H9 (cell line): ENCODE data around the gene DCXR. TPM values are rescaled to one million over a fixed set of nuclear protein-coding genes. Genes with fewer than 3 reads are reported as not detected.

ENCODE experiments used
- DNase-seq: peaks from one replicate; pipeline ENCODE4 v3.0.0-alpha.2; 2017
- H2AFZ ChIP-seq: one replicate; pipeline ENCODE4 v1.6.1; 2013; ENCODE audit warnings: mild to moderate bottlenecking, low read length, control low read depth, moderate library complexity
- H2AK5ac ChIP-seq: 2 replicates; pipeline ENCODE4 v1.6.1; 2013; ENCODE audit warnings: low read length, control low read depth, mixed read lengths; ENCODE audit not compliant: insufficient read length
- H2BK120ac ChIP-seq: one replicate; pipeline ENCODE4 v1.6.1; 2013; ENCODE audit warnings: low read depth, mild to moderate bottlenecking, low read length, control low read depth, inconsistent platforms; ENCODE audit not compliant: poor library complexity, severe bottlenecking
- H2BK12ac ChIP-seq: 2 replicates; pipeline ENCODE4 v1.6.1; 2013; ENCODE audit warnings: low read length, control low read depth, mixed read lengths, low read depth; ENCODE audit not compliant: insufficient read length
- H2BK15ac ChIP-seq: 2 replicates; pipeline ENCODE4 v1.6.1; 2013; ENCODE audit warnings: low read depth, low read length, control low read depth
- H2BK20ac ChIP-seq: one replicate; pipeline ENCODE4 v1.6.1; 2013; ENCODE audit warnings: low read depth, mild to moderate bottlenecking, low read length, control low read depth, inconsistent platforms; ENCODE audit not compliant: poor library complexity, severe bottlenecking
- H2BK5ac ChIP-seq: 2 replicates; pipeline ENCODE4 v1.6.1; 2013; ENCODE audit warnings: low read length, control low read depth, mixed read lengths; ENCODE audit not compliant: insufficient read length
- H3K14ac ChIP-seq: 2 replicates; pipeline ENCODE4 v1.6.1; 2013; ENCODE audit warnings: low read length, control low read depth; ENCODE audit not compliant: insufficient read depth
- H3K18ac ChIP-seq: 2 replicates; pipeline ENCODE4 v1.6.1; 2013; ENCODE audit warnings: low read depth, mild to moderate bottlenecking, mixed read lengths, low read length, control low read depth; ENCODE audit not compliant: insufficient read length
- H3K23ac ChIP-seq: 2 replicates; pipeline ENCODE4 v1.6.1; 2013; ENCODE audit warnings: low read length, control low read depth, mixed read lengths, low read depth; ENCODE audit not compliant: insufficient read length
- H3K23me2 ChIP-seq: 2 replicates; pipeline ENCODE4 v1.6.1; 2013; ENCODE audit warnings: low read depth, mild to moderate bottlenecking, mixed read lengths, low read length, control low read depth; ENCODE audit not compliant: insufficient read length, poor library complexity, severe bottlenecking
- H3K27ac ChIP-seq: 2 replicates; pipeline ENCODE4 v1.5.1; 2013; ENCODE audit warnings: low read length, control low read depth, mixed read lengths, low read depth; ENCODE audit not compliant: insufficient read length
- H3K27me3 ChIP-seq: 2 replicates; pipeline ENCODE4 v1.6.1; 2013; ENCODE audit warnings: low read length, control low read depth, inconsistent platforms; ENCODE audit not compliant: insufficient read depth
- H3K4ac ChIP-seq: 2 replicates; pipeline ENCODE4 v1.6.1; 2013; ENCODE audit warnings: low read depth, mild to moderate bottlenecking, control low read depth, inconsistent platforms, low read length, moderate library complexity
- H3K4me1 ChIP-seq: 2 replicates; pipeline ENCODE4 v1.6.1; 2013; ENCODE audit warnings: low read length, control low read depth, inconsistent platforms; ENCODE audit not compliant: insufficient read depth
- H3K4me2 ChIP-seq: 2 replicates; pipeline ENCODE4 v1.6.1; 2013; ENCODE audit warnings: low read length, control low read depth, mixed read lengths; ENCODE audit not compliant: insufficient read length, insufficient read depth
- H3K56ac ChIP-seq: 2 replicates; pipeline ENCODE4 v1.6.1; 2013; ENCODE audit warnings: low read depth, mild to moderate bottlenecking, mixed read lengths, low read length, control low read depth; ENCODE audit not compliant: insufficient read length
- H3K79me1 ChIP-seq: 2 replicates; pipeline ENCODE4 v1.6.1; 2013; ENCODE audit warnings: low read depth, mild to moderate bottlenecking, moderate library complexity, low read length, control low read depth, inconsistent platforms; ENCODE audit not compliant: insufficient read depth, poor library complexity, severe bottlenecking
- H3K79me2 ChIP-seq: 2 replicates; pipeline ENCODE4 v1.6.1; 2013; ENCODE audit warnings: low read length, control low read depth, inconsistent platforms; ENCODE audit not compliant: insufficient read depth
- H3K9ac ChIP-seq: 2 replicates; pipeline ENCODE4 v1.6.1; 2013; ENCODE audit warnings: low read length, control low read depth, mixed read lengths; ENCODE audit not compliant: insufficient read length; ENCODE audit errors: extremely low read depth
- H3K9me3 ChIP-seq: one replicate; pipeline ENCODE4 v1.6.1; 2013; ENCODE audit warnings: low read depth, low read length, inconsistent platforms; ENCODE audit not compliant: control insufficient read depth
- H3T11ph ChIP-seq: one replicate; pipeline ENCODE4 v1.6.1; 2013; ENCODE audit warnings: mild to moderate bottlenecking, low read length, control low read depth, inconsistent platforms
- H4K20me1 ChIP-seq: one replicate; pipeline ENCODE4 v1.6.1; 2013; ENCODE audit not compliant: control insufficient read depth, insufficient read length, insufficient read depth
- H4K5ac ChIP-seq: 2 replicates; pipeline ENCODE4 v1.6.1; 2013; ENCODE audit warnings: low read depth, mild to moderate bottlenecking, mixed read lengths, low read length, control low read depth; ENCODE audit not compliant: insufficient read length
- H4K8ac ChIP-seq: replicated peaks from 2 replicates; pipeline ENCODE4 v1.6.1; 2013; ENCODE audit warnings: low read length, control low read depth, mixed read lengths, low read depth; ENCODE audit not compliant: insufficient read length
- H4K91ac ChIP-seq: 2 replicates; pipeline ENCODE4 v1.6.1; 2013; ENCODE audit warnings: low read depth, mild to moderate bottlenecking, moderate library complexity, mixed read lengths, low read length, control low read depth; ENCODE audit not compliant: insufficient read length
- H3K27ac Mint-ChIP-seq, 3 experiments: 2 replicates in 2 of 3; 3 replicates in 1 of 3; pipeline ENCODE4 v1.8.0; 2020 to 2021; ENCODE audit warnings: mixed read lengths in 3 of 3, mild to moderate bottlenecking in 1 of 3, moderate library complexity in 1 of 3
- H3K27me3 Mint-ChIP-seq: 2 replicates; pipeline ENCODE4 v1.8.0; 2021; ENCODE audit warnings: low read depth, mild to moderate bottlenecking, moderate library complexity, mixed read lengths
- H3K36me3 Mint-ChIP-seq, 3 experiments: 2 replicates in 2 of 3; 3 replicates in 1 of 3; pipeline ENCODE4 v1.8.0; 2020 to 2021; ENCODE audit warnings: low read depth in 3 of 3, mixed read lengths in 3 of 3; ENCODE audit not compliant: insufficient read depth in 1 of 3
- H3K4me1 Mint-ChIP-seq, 2 experiments: 2 replicates each; pipeline ENCODE4 v1.8.0; 2020; ENCODE audit warnings: mixed read lengths in 2 of 2
- H3K4me3 Mint-ChIP-seq, 2 experiments: 2 replicates in 1 of 2; 3 replicates in 1 of 2; pipeline ENCODE4 v1.8.0; 2020 to 2021; ENCODE audit warnings: mild to moderate bottlenecking in 2 of 2, mixed read lengths in 2 of 2, moderate library complexity in 1 of 2
- H3K9me3 Mint-ChIP-seq, 2 experiments: 2 replicates in 1 of 2; 3 replicates in 1 of 2; pipeline ENCODE4 v1.8.0; 2020; ENCODE audit warnings: mild to moderate bottlenecking in 2 of 2, mixed read lengths in 2 of 2, moderate library complexity in 1 of 2
- WGBS: extraction: QIAGEN DNeasy Blood & Tissue Kit; methylation state at CpG from one replicate; pipeline ENCODE4 v1.1.7; 2013; ENCODE audit warnings: missing lambda C conversion rate, low lambda C conversion rate, mixed read lengths; ENCODE audit not compliant: insufficient read length; ENCODE audit errors: extremely low coverage; 5-methylcytosine and 5-hydroxymethylcytosine counted together
- total RNA-seq: library from RNA; stranded (reverse); gene quantifications from 2 replicates; pipeline ENCODE4 v1.2.1, GENCODE V29; 2021
- TF ChIP-seq, protein P1 (sequence below): fragments of 200-600 bp; sonication (generic); conservative IDR thresholded peaks from 3 replicates; pipeline ENCODE4 v1.8.0; 2021; ENCODE audit warnings: antibody characterized with exemption, mild to moderate bottlenecking

The DCXR gene
- total RNA-seq, 1 experiment from 2014 or later = 93.6 TPM

DNA sequence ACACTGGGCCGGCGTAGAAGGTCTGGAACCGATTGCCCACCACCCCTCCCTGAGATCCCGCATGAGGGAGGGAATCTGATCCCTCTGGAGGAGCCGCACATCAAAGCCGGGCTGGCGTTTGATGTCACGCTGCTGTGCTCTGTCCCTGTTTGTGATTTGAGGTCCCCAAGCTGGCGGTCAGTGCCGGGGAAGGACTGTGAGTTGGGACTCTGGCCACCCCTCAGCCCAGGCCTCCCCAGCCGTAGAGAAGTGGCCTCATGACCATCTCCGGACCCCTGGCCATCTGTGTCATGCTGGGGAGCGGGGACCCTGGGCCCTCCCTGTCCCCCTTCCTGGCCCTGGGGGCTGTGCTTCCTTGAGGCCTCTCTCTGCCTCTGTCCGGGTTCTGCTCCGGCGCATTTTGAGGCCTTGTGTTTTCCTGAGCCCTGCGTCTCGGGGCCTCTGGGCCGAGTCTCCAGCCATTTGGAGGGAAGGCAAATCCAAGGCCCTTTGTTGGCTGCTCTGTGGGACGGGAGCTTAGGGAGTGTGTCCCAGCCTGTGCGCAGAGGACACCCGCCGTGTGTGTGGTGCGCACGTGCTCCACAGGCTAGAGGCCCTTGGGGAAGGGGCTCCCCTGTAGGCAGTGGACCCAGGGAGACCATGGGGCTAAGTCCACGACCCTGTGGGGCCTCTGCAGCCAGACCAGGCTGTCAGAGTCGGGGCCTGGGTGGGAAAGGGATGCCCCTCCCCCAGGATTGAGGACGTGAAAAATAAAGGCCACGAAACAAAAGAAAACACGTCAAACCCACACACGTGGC is 45.0 kb downstream of the DCXR start:
- no peaks in the 10 kb centered on the region; the same call in 1 of the 2 replicates for H3K4me1 ChIP-seq
- no peak overlapping the region for H3T11ph ChIP-seq
- no peaks in the 10 kb centered on the region for H3K27me3 ChIP-seq
- H3K79me1 ChIP-seq = no peaks in the 10 kb centered on the region
- no peak for DNase-seq
- H2AFZ ChIP-seq = no peak overlapping the region
- no peaks in the 10 kb centered on the region for H4K20me1 ChIP-seq
- H2BK20ac ChIP-seq = no peak overlapping the region
- no peak overlapping the region for H3K14ac ChIP-seq
- no peak overlapping the region for H3K9ac ChIP-seq
- H4K91ac ChIP-seq = no peak overlapping the region
- H3K23me2 ChIP-seq = no peaks in the 10 kb centered on the region
- H3K23ac ChIP-seq = no peak overlapping the region
- no peak overlapping the region for H2AK5ac ChIP-seq
- no peaks in the 10 kb centered on the region; the same call in 1 of the 2 replicates for H3K79me2 ChIP-seq
- no peak overlapping the region for H3K4ac ChIP-seq
- H3K27ac ChIP-seq = no peak overlapping the region
- H3K27ac Mint-ChIP-seq = peak overlapping the region in 1 of 3 experiments; percentile 82; a peak in 1 of 7 replicates
- peaks cover 21 to 37% of the 10 kb centered on the region in 2 experiments for H3K4me1 Mint-ChIP-seq
- no peak overlapping the region for H4K8ac ChIP-seq
- no peak overlapping the region for H4K5ac ChIP-seq
- H3K56ac ChIP-seq = no peak overlapping the region
- no peaks in the 10 kb centered on the region for H3K27me3 Mint-ChIP-seq
- no CpG with 5 or more reads among the region's 31 CpGs for WGBS
- no peak overlapping the region; a peak in 1 of 5 replicates for H3K4me3 Mint-ChIP-seq
- H3K18ac ChIP-seq = peak overlapping the region; percentile 24
- H3K9me3 ChIP-seq = no peaks in the 10 kb centered on the region
- no peak overlapping the region for H2BK12ac ChIP-seq
- peaks cover 0 to 24% (median 18%) of the 10 kb centered on the region in 3 experiments; a peak in 6 of 7 replicates for H3K36me3 Mint-ChIP-seq
- H3K9me3 Mint-ChIP-seq = no peaks in the 10 kb centered on the region
- no peak overlapping the region for H2BK5ac ChIP-seq
- no peak overlapping the region for H2BK15ac ChIP-seq
- H3K4me2 ChIP-seq = no peak overlapping the region
- TF ChIP-seq, protein P1, sequence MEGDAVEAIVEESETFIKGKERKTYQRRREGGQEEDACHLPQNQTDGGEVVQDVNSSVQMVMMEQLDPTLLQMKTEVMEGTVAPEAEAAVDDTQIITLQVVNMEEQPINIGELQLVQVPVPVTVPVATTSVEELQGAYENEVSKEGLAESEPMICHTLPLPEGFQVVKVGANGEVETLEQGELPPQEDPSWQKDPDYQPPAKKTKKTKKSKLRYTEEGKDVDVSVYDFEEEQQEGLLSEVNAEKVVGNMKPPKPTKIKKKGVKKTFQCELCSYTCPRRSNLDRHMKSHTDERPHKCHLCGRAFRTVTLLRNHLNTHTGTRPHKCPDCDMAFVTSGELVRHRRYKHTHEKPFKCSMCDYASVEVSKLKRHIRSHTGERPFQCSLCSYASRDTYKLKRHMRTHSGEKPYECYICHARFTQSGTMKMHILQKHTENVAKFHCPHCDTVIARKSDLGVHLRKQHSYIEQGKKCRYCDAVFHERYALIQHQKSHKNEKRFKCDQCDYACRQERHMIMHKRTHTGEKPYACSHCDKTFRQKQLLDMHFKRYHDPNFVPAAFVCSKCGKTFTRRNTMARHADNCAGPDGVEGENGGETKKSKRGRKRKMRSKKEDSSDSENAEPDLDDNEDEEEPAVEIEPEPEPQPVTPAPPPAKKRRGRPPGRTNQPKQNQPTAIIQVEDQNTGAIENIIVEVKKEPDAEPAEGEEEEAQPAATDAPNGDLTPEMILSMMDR = no peak
- H2BK120ac ChIP-seq = no peak overlapping the region
